Neuron (in vitro differentiated cells): Measurements from ENCODE around the gene PER1.

Source experiments
- H2AFZ ChIP-seq: one replicate; pipeline ENCODE4 v1.6.1; 2013; ENCODE audit warnings: low read depth, mild to moderate bottlenecking, inconsistent platforms, low read length, moderate library complexity
- H3K27me3 ChIP-seq: one replicate; pipeline ENCODE4 v1.6.1; 2013; ENCODE audit warnings: low read length; ENCODE audit not compliant: insufficient read depth
- H3K36me3 ChIP-seq: one replicate; pipeline ENCODE4 v1.6.1; 2013; ENCODE audit warnings: low read length; ENCODE audit not compliant: insufficient read depth
- H3K4me1 ChIP-seq: one replicate; pipeline ENCODE4 v1.6.1; 2013; ENCODE audit warnings: low read length; ENCODE audit not compliant: insufficient read depth
- H3K4me3 ChIP-seq: 2 replicates; pipeline ENCODE4 v1.5.1; 2013; ENCODE audit warnings: mild to moderate bottlenecking, low read length, moderate library complexity
- H3K9me3 ChIP-seq: one replicate; pipeline ENCODE4 v1.6.1; 2013; ENCODE audit warnings: low read length

Gene PER1

GRCh38 chr17:8137645-8138373 is 14.4 kb downstream of the PER1 start:
- Histone ChIP-seq H3K36me3 (peaks cover 18% of the 10 kb centered on the region), H3K27me3 (no peaks in the 10 kb centered on the region), H2AFZ (peak overlapping the region; percentile 44), H3K4me1 (peaks cover 5% of the 10 kb centered on the region), H3K4me3 (peak overlapping the region; percentile 46), H3K9me3 (no peaks in the 10 kb centered on the region)

GRCh38 chr17:8133941-8134340 is 18.3 kb downstream of the PER1 start:
- Histone ChIP-seq H3K27me3 (peaks cover 3% of the 10 kb centered on the region), H3K4me3 (no peak overlapping the region), H3K4me1 (peaks cover 5% of the 10 kb centered on the region), H3K36me3 (no peaks in the 10 kb centered on the region), H2AFZ (no peak overlapping the region), H3K9me3 (no peaks in the 10 kb centered on the region)

GRCh38 chr17:8133399-8133798 is 18.8 kb downstream of the PER1 start:
- Histone ChIP-seq H3K4me3 (no peak overlapping the region), H2AFZ (no peak overlapping the region), H3K27me3 (peaks cover 3% of the 10 kb centered on the region), H3K9me3 (no peaks in the 10 kb centered on the region), H3K36me3 (no peaks in the 10 kb centered on the region), H3K4me1 (peaks cover 5% of the 10 kb centered on the region)

GRCh38 chr17:8131844-8132441 is 20.3 kb downstream of the PER1 start:
- H2AFZ ChIP-seq: no peak overlapping the region
- H3K9me3 ChIP-seq: no peaks in the 10 kb centered on the region
- peaks cover 3% of the 10 kb centered on the region for H3K27me3 ChIP-seq
- H3K4me3 ChIP-seq: no peak overlapping the region
- no peaks in the 10 kb centered on the region for H3K36me3 ChIP-seq
- H3K4me1 ChIP-seq: peaks cover 5% of the 10 kb centered on the region

GRCh38 chr17:8128125-8128784 is 23.9 kb downstream of the PER1 start:
- Histone ChIP-seq H3K9me3 (no peaks in the 10 kb centered on the region), H3K27me3 (peaks cover 23% of the 10 kb centered on the region)

GRCh38 chr17:8126491-8127066 is 25.6 kb downstream of the PER1 start:
- Histone ChIP-seq H3K36me3 (no peaks in the 10 kb centered on the region), H3K27me3 (peaks cover 33% of the 10 kb centered on the region), H3K4me1 (peaks cover 39% of the 10 kb centered on the region), H3K9me3 (no peaks in the 10 kb centered on the region), H3K4me3 (peak overlapping the region; percentile 85), H2AFZ (peak overlapping the region; percentile 92)

More at GRCh38 chr17:8128125-8128784, 23.9 kb downstream of the PER1 start:
- H3K36me3 ChIP-seq: no peaks in the 10 kb centered on the region
- H2AFZ ChIP-seq: no peak overlapping the region
- H3K4me1 ChIP-seq: peaks cover 30% of the 10 kb centered on the region
- H3K4me3 ChIP-seq: no peak overlapping the region

GRCh38 chr17:8125947-8126490 is 26.2 kb downstream of the PER1 start:
- Histone ChIP-seq H2AFZ (peak overlapping the region; percentile 92), H3K36me3 (no peaks in the 10 kb centered on the region), H3K9me3 (no peaks in the 10 kb centered on the region), H3K4me3 (peak overlapping the region; percentile 85), H3K27me3 (peaks cover 33% of the 10 kb centered on the region), H3K4me1 (peaks cover 41% of the 10 kb centered on the region)

- Histone ChIP-seq H3K36me3 (no peaks in the 10 kb centered on the region), H3K4me1 (peaks cover 43% of the 10 kb centered on the region), H3K4me3 (peak overlapping the region; percentile 85), H3K9me3 (no peaks in the 10 kb centered on the region), H2AFZ (peak overlapping the region; percentile 92), H3K27me3 (peaks cover 33% of the 10 kb centered on the region)
Measured at GRCh38 chr17:8125154-8125946, 26.9 kb downstream of the PER1 start.

GRCh38 chr17:8124350-8125153 is 27.7 kb downstream of the PER1 start:
- Histone ChIP-seq H3K4me3 (peak overlapping the region; percentile 85), H2AFZ (peak overlapping the region; percentile 41), H3K4me1 (peaks cover 43% of the 10 kb centered on the region), H3K27me3 (peaks cover 30% of the 10 kb centered on the region), H3K9me3 (no peaks in the 10 kb centered on the region), H3K36me3 (no peaks in the 10 kb centered on the region)

GRCh38 chr17:8123695-8124349 is 28.4 kb downstream of the PER1 start, which contains the start of gene HES7:
Gene HES7, minus strand, starts transcription at chr17:8124106. Its CDS starts 22 bp downstream, at chr17:8124084.
- Histone ChIP-seq H3K4me3 (peak within 1 kb of the TSS; percentile 85), H3K4me1 (peaks cover 43% of the 10 kb centered on the region), H3K36me3 (no peaks in the 10 kb centered on the region), H3K9me3 (no peaks in the 10 kb centered on the region), H2AFZ (peak within 1 kb of the TSS; percentile 53), H3K27me3 (peaks cover 30% of the 10 kb centered on the region)

GRCh38 chr17:8122924-8123694 is 29.1 kb downstream of the PER1 start:
- no peaks in the 10 kb centered on the region for H3K36me3 ChIP-seq
- H3K4me3 ChIP-seq: peak overlapping the region; percentile 85
- H3K27me3 ChIP-seq: peaks cover 30% of the 10 kb centered on the region
- H3K4me1 ChIP-seq: peaks cover 47% of the 10 kb centered on the region
- H3K9me3 ChIP-seq: no peaks in the 10 kb centered on the region
- peak overlapping the region; percentile 53 for H2AFZ ChIP-seq
